ENCODE measurements around the gene FRMPD1. TPM values are rescaled to one million over a fixed set of nuclear protein-coding genes. Genes with fewer than 3 reads are reported as not detected.
A peak's percentile ranks its signal among the peaks of the same experiment; 100 is the strongest.
"Not testable (repeated sequence)": the region's sequence is repeated elsewhere in the genome, so short reads cannot be mapped to it uniquely, and the experiment has no call there.

Gene FRMPD1
- polyA plus RNA-seq, 10 donors = 6.1 to 14.4 (median 9.6) TPM

- DNase-seq = no peak
These were observed 80.1 kb downstream of the FRMPD1 start for GRCh38 chr9:37730839-37731238.

GRCh38 chr9:37732086-37732741 is 81.5 kb downstream of the FRMPD1 start:
- DNase-seq = peak; percentile 25 to 51 (median 30)

DNA sequence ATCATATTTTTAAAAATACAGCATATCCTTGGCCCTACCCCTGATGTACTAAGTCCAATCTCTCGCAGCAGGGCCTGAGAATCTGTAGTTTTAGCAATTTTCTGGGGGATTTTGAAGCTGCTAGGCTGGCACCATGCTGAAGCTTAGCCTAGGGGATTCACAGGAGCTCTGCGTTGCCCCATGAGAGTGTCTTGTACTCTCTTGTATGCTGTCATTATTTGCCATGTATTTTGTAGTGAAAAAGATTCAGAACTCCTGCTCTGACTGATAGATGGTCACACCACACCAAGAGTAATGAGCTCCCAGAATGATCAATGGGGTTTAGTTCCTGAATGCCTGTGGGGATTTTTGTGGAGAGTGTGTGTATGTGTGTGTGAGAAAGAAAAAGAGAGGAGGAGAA is 82.2 kb downstream of the FRMPD1 start:
- DNase-seq = no peak

GRCh38 chr9:37739222-37739621 is 88.5 kb downstream of the FRMPD1 start:
- DNase-seq = no peak

DNA sequence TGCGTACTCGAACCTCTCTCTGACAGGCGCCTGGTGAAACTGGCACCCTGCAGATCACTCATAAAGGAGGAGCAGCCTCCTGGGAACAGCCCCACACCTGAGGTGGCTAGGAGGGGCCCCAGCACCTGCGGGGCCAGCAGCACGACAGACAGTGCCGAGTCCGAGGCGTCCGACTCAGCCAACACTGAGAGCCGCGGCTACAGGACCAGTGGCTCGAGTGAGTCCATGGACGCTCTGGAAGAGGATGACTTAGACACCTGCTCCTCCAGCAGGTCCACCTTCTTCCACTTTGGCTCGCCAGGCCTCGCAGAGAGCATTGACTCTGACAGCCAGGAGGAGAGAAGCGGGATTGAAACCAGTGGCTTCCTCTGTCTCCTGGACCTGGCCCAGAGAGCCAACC is 89.4 kb downstream of the FRMPD1 start:
- DNase-seq = no peak

DNA sequence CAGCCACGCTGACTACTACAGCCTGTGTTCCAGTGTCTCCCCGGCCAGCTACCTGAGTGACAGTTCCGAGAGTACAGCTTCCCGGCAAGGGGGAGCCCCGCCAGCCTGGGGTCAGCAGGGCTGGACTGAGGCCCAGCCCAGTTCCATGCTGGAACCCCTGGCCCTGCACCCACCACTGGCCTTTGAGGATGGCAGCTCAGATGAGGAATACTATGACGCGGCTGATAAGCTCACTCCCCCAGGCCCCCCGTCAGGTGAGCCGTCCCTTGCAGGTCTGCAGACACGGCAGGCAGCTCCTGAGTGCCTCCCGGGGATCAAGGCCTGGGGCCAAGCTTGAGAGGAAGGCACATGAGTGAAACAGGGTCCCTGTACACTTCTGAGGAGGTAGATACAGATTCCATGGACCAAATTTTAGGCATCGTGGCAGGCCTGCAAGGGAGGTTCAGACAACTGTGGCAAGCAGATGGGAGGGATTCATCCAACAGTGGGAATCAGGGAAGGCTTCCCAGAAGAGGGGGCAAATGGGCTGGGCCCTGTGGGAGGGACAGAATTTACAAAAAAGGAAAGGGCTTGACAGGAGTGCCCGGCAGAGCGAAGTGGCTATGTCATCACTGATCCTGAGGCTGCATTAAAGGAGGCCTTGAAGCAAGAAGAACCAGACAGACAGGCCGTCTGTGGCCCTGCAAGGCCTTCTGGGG is 90.0 kb downstream of the FRMPD1 start:
- no peak for DNase-seq

- DNase-seq = peak in 1 of 3 donors; percentile 59
These were observed 95.2 kb downstream of the FRMPD1 start for GRCh38 chr9:37745970-37746369.

GRCh38 chr9:37746448-37747270 is 95.9 kb downstream of the FRMPD1 start:
- no peak for DNase-seq

GRCh38 chr9:37747271-37747753 is 96.6 kb downstream of the FRMPD1 start:
- peak in 2 of 3 donors; percentile 51 to 70 for DNase-seq

DNA sequence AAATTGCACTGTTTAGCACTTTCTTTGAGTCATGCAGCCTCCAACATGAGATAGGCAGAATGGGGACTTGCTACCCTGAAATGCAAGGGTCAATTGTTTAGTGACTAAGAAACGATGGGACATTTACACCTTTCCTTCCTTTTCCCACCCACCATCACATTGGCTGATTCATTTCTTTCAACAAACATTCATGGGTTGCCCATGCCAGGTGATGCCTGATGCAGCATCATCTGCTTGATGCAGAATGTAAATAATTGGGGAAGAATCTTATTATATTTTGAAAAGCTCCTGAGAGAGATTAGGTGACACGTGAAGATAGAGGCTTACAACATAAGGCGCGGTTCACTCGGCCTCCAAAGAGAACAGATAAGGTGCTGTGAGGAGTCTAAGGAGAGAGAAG is 98.4 kb downstream of the FRMPD1 start:
- no peak for DNase-seq

DNA sequence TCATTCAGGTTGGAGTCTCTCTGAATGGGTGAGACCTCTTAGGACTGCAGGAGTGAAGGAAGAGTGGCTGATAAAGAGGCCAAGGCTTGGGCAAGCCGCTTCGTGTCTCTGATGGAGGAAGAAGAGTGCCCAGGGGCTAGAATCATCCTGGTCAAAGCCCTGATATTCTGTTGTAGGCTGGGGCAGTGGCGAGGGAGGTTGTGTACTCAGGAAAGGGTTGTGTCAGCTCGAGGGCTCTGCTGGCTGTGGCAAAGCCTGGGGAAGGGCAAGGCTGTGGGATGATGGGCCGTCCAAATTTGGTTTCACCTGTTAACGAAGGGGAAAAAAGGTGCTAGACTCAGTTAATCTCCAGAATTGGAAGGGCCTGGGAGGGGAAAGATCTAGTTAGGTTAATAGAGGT is 100.4 kb downstream of the FRMPD1 start:
- DNase-seq = no peak

- DNase-seq = not testable (repeated sequence)
These were observed 101.0 kb downstream of the FRMPD1 start for GRCh38 chr9:37751704-37752103.

DNA sequence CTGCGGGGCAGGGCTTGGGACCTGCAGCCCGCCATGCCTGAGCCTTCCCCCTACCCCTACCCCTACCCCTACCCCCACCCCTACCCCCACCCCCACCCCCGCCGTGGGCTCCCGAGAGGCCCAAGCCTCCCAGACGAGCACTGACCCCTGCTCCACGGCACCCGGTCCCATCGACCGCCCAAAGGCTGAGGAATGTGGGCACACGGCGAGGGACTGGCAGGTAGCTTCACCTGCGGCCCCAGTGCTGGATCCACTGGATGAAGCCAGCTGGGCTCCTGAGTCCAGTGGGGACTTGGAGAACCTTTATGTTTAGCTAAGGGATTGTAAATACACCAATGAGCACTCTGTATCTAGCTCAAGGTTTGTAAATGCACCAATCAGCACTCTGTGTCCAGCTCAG is 101.4 kb downstream of the FRMPD1 start:
- not testable (repeated sequence) for DNase-seq

GRCh38 chr9:37752642-37753488 is 102.1 kb downstream of the FRMPD1 start:
- DNase-seq = no peak

DNA sequence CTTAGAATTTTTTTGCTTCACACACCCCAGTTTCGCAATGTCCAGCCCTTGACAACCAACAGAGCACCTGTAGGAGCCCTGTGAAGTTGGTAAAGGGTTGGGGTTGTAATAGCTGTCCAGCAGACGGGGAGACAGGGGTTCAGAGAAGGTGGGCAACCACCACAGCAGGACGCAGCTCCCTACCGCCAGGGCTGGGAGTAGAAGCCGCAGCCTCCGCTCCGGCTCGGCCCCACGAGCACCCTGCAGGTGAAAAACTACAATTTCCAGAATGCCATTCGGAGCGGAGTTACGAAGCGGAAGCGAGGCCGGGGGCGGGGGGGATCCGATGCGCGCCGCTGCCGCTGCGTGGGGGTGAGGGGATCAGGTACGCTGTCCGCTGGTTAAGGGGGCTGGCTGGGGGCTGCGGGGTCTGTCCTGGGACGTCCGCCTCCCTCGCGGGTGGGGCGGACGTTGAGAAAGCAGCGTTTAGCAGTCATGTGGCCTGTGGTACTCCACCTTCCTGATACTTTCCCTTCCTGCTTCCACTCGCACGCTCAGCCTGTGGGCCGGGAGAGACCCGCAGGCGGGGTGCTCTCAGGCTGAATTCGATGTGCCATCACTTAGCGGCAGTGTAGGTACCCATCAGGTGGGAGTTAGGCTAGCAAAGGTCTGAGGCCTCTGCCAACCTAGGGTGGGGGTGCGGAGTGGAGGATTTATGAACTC is 102.9 kb downstream of the FRMPD1 start, which contains the start of gene TRMT10B:
TRMT10B (plus strand) TSS at position 317 of the 702 bp plus-strand sequence. CDS start 8,127 bp downstream, outside the sequence.
- DNase-seq = peak; percentile 59 to 93 (median 77)

DNA sequence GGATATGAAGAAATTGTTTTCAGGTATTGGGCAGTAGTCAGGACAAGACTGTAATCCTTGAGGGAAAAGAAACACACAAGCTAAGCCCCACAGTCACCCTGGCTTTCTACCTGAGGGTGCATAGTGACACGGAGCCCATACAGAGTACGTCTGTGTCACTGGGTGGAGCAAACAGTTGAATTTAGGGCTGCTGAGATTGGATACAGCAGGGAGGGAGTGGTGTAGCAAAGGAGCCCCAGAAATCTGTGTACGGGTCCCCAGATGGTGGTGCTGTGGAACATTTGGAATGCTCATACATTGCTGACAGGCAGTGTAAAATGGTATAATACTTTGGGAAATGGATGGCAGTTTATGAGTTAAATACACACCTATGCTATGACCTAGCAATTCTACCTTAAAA is 108.0 kb downstream of the FRMPD1 start:
- DNase-seq = no peak

DNA sequence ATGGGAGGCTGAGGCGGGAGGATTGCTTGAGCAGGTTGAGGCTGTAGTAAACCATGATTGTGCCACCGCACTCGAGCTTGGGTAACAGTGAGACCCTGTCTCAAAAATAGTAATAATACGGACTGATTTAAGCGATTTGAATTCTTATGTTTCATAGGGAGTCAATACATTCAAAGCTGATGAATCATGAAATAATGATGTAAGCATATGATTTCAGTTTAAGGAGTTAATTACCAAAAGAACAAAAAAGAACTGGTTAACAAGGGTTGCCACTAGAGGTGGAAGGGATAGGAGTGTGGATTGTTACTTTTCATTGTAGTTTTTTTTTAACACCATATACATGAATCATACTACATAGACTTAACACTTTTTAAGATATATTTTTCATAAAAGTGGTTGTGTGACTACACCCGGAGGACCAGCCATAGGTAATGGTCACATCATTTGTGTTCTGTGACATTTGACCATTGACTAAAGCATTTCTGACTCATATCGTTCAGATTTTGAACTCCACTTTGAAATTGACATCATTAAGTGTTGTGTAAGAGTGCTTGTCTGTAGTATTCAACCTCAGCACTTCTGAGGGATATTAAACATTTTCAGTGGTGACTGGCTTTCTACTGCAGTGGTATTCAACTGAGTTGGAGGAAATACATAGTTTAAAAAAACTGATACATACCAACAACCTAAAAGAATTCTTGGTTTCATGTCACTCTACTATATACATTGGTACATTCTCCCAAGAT is 109.8 kb downstream of the FRMPD1 start:
- DNase-seq = peak in 1 of 3 donors; percentile 32

- no peak for DNase-seq
These were observed 110.8 kb downstream of the FRMPD1 start for GRCh38 chr9:37761511-37761910.

- not testable (repeated sequence) for DNase-seq
These were observed 114.5 kb downstream of the FRMPD1 start for GRCh38 chr9:37765263-37765662.

- no peak for DNase-seq
These were observed 118.6 kb downstream of the FRMPD1 start for GRCh38 chr9:37769306-37769705.
